Amniotic epithelial cell (primary cell): ENCODE results near the gene ATP2B2.
"Not testable (repeated sequence)": the region's sequence is repeated elsewhere in the genome, so short reads cannot be mapped to it uniquely, and the experiment has no call there.

Experiments
- DNase-seq: peaks from one replicate; pipeline ENCODE4 v3.0.0-alpha.2; 2010; ENCODE audit warnings: low read depth

Gene ATP2B2

DNA sequence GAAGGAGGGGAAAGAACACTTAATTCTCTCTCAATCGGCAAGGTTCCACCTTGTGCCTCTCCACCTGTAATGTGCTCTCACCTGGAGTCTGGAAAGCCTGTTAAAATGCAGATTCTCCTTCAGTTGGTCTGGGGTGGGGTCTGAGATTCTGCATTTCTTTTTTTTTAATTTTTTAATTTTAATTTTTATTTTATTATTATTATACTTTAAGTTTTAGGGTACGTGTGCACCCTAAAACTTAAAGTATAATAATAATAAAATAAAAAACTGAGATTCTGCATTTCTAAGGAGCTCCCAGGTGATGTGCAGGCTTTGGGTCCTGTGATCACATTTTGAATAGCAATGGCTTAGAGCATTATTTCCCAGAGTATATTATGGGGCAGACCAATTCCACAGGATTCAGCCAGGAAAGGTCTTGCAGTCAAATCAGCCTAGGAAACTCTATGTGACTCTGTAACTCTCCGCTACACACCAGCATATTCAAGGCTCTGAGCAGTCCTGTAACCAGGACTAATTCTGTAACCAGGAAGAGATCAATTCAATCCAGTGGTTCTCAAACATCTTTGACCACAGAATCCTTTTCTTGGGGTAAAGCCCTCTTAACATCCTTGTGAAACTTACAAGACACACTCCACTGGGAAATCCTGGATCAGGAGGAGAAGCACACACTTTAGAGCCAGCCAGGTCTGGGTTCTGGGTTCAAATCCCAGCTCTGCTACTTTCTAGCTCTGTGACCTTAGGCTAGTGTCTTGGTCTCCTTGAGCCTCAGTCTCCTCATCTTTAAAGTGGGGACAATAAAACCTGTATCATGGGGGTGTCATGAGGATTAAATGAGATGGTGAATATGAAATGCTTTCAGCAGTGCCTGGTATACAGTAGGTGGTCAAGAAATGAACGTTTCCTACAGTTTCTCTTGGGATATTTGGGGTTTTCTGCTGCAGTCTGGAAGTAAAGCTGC is 122.2 kb downstream of the ATP2B2 start:
- no peak for DNase-seq

DNA sequence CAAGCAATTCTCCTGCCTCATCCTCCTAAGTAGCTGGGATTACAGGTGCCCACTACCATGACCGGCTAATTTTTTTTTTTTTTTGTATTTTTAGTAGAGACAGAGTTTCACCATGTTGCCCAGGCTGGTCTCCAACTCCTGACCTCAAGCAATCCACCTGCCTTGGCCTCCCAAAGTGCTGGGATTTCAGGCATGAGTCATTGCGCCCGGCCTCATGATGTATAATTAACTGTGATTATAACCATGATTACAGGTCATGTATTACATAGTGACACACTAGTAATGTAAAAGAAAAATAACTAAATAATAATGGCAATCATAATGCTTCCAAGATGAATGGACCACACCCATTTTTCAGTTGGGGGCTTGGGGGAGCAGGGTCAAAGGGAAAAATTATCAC is 122.9 kb downstream of the ATP2B2 start:
- DNase-seq: not testable (repeated sequence)

DNA sequence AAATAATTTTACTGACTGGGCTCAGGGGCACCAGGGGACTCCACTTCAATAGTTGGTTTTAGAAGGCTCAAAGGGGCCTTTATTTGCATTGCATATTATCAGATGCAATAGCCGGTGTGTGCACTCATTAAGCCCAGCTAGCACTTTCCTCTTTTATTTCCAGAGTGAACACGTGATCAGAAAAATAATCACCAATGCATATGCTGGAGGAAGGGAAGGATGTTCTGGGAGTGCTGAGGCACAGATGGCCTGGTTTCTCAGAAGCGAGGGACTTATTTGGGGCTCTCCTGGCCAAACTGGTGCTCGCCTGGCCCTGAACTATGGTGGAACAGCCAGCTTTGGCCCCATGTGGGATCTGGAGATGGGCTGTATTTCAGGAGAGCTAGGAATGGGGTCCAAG is 124.0 kb downstream of the ATP2B2 start:
- DNase-seq: no peak

DNA sequence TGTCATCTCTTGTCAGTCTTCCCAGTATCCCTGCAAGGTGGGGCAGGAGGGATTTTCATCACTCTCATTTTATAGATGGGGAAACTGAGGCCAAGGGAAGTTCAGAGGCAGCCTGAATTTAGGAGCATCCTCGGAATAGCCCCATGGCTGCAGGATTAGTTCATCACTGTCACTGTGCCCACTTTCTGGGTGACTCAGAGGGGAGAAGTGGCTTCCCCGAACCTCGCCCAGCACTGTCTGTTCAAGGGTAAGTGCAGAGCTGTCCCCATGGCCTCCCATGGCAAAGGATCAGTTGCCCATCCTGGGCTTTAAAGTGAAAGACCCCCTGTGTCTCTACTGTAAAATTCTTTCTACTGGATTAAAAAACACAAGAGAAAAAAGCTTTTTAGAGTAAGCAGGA is 124.5 kb downstream of the ATP2B2 start:
- no peak for DNase-seq

DNA sequence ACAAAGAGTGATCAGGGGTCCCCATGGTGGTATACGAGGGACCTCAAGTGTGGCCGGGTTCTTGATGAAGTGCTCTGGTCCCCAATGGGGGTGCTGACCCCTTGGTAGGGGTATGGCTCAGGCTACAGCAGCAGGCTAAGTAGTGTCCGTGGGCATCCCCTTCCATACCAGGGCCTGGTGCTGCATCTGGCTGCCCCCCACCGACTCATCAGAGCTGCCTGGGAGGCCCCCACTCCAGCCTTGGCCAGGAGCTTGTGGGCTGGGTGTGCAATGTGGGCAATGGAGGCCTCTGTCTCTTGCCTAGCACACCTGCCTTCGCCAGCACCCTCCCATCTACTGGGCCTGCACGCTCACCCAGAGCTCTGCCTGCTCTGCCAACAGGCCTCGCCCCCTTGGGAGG is 125.4 kb downstream of the ATP2B2 start:
- no peak for DNase-seq

DNA sequence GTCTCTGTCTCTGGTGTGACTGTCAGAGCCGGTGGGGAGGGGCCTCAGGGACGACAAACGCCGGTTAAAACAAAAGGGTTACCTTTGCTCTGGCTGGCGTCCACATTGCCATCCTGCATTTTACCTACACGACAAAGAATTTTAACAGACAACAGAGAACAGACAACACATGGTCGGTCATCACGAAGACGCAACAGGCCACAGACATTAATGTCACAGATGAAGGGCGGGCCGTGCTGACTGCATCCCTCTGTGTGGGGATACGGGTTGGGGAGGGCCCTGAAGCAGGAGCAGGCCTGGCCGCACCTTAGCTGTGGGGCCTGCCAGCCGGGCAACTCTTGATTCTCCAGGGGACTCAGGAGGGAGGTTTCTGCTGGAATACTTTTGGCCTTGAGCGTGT is 126.2 kb downstream of the ATP2B2 start:
- no peak for DNase-seq

DNA sequence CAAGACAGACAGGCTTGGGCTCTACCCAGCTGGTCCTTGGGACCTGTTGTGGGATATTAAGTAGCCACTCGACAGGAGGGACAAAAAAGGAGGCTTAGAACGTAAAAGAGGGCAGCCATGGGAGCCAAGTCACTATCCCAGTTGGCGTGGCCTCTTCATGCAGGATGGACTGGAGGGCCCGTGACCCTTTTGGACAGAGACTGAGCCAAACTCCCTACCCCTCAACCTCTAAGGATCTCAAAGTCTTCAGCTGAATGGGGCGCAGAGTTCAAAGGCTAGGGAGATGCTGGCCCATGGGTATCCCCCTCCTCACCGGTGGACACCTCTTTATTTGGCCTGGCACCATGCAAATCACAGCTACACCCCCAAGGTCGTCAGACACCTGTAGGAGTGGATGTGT is 126.6 kb downstream of the ATP2B2 start:
- DNase-seq: no peak

DNA sequence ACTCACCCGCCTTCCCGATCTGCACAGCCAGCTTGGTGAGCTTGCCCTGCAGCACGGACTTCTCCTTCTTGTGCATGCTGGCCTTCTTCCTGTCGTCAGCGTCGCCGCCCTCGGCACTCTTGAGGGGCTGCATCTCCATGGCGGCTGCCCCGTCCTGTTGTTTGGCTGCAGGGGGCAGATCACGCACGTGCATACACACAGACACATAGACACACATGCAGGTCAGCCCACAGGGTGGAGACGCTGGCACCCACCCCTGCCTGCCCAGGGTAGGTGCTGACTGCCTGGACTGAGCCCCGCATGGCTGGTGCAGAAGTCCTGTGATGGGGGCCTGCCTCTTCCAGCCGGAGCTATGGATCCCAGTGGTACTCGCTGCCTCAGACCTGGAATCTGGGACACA is 127.1 kb downstream of the ATP2B2 start:
- DNase-seq: no peak

DNA sequence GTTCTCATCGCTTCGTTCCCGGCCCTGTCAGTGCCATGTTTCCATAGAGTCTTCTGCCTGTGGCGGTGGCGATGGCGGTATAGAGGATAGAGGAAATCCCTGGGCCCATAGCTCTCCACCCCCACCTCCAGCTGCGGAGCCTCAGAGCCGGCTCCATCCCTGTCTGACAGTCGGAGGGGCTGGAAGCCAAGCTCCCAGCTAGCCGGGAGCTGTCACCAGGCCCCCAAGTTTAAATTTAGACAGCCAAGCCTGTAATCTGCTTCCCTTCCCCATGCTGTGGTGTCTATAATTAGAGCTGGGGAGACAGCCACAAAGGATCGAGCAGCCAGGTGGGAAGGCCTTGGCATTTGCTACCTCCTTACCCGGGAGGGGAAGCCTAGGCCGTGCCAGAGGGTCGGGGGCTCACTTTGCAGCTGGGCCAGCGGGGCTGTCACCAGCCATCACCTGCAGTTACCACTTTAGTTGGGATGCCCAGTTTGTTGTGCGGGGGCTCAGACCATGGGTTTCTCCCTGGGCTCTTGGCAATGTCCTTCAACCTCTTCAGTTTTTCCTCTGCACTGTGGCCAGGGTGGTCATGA is 128.1 kb downstream of the ATP2B2 start:
- DNase-seq: no peak

DNA sequence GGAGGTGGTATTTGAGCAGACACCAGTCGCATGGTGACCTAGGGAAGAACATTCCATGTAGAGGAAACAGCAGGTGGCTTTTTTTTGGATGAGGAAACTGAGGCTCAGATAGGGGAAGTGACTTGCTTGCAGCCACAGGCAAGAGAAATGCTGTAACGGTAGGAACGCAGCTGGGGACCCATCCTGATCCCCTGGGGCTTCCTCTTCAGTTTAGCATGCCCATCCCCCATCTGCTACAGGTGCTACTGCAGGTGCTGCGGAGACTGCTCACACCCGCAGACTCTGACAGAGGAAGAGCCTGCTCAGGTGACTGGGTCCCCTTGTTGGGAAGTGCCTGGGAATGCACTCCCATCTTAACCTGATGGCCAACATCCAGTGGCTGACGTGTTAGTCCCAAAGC is 129.0 kb downstream of the ATP2B2 start:
- no peak for DNase-seq

DNA sequence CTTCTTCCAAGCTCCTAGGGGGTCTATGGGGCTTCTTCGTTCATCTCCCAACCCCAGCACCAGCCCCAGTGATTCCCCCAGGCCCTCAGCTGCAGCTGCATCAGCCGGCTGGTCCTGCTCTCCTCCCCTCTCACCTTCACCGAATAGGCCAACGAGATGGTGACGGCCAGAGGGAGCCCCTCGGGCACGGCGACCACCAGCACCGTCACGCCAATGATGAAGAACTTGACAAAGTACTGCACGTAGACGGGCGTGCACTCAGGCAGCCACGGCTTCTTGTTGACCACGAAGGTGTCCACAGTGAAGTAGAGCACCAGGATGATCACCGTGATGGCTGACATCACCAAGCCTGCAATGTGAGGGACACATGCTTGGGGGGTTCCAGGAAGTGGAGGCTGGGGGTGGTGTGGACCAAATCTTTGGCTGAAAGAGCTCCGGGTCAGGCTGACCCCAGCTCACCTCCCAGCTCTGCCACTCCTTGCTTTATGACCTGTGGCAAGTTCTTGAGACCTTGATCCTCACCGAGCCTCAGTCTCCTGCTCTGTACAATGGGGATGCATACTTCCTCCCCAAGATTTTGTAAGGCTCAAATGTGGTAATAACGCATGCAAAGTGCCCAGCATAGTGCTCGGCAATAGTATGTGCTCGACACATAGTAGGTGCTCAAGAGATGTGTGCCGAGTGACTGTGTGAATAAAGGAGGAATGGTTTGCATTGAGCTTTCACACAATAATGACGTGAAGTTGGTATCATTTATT is 129.9 kb downstream of the ATP2B2 start:
- DNase-seq: no peak

DNA sequence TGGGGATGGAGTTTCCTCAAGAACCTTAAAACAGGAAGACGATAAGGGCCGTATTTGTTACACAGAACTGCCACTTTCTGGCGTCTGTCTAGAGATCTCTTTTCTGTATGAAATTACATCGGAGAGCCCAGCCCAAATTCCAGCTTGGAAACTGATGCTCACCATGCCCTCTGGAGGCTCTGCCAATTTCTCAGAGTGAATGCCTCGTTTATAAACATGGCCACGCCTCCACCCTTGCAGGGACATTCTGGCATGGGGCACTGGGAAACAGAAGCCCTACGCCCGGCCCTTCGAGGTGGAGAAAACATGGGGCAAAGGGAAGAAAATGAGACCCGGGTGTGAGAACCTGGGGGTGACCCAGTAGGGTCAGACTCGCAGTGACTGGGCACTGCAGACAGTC is 131.1 kb downstream of the ATP2B2 start:
- DNase-seq: no peak

DNA sequence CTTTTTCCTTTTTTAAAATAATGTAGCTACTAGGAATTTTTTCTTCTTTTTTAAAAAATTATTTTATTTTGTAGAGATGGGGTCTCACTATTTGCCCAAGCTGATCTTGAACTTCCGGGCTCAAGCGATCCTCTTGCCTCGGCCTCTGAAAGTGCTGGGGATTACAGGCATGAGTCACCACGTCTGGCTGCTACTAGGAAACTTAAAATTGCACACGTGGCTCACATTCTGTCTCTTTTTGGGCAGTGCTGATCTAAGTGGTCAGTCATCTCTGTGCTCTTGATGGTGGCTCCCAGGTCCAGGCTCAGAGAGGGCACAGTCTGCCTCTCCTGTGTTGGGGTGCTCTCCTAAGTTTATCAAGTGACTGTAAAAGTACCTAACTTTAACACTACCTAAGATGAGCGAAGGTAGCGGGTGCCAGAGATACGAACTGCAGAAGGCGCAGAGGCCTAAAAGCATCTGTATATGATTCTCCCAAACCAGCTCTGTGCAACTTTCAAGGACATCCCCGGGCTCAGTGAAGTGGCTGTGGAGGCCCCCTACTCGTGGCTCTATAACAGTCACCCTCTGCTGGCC is 131.6 kb downstream of the ATP2B2 start:
- DNase-seq: peak; percentile 43

DNA sequence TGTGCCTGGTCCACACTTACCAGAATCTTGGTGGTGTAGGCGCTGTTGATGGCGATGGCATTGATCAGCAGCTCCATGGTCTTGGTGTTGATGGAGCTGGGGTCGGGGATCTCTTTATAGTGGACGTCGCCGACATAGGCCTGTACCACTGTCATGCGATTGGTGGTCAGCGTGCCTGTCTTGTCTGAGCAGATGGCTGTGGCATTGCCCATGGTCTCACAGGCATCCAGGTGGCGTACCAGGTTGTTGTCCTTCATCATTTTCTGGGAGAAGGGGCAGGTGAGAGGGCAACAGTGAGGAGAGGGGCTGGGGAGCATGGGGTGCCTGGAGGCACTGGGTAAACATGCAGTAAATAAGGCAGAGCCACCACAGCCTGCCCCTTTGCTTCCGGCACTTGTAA is 133.6 kb downstream of the ATP2B2 start:
- DNase-seq: no peak

DNA sequence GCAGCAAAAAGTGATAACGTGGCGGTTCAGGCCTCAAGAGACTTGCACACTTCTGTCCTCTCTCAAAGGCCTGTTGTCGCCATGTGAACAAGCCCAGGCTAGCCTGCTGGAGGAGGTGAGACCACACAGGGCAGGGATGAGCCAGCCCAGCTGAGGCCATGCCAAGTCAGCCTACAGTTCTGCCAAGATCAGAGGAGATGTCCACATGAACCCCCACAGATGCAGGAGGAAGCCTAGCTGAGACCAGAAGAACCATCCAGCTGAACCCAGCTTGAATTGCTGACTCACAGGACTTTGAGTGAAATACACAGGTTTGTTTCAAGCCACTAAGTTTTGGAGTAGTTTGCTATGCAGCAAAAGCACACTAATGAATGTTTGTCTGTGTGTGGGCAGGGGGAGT is 134.2 kb downstream of the ATP2B2 start:
- no peak for DNase-seq

DNA sequence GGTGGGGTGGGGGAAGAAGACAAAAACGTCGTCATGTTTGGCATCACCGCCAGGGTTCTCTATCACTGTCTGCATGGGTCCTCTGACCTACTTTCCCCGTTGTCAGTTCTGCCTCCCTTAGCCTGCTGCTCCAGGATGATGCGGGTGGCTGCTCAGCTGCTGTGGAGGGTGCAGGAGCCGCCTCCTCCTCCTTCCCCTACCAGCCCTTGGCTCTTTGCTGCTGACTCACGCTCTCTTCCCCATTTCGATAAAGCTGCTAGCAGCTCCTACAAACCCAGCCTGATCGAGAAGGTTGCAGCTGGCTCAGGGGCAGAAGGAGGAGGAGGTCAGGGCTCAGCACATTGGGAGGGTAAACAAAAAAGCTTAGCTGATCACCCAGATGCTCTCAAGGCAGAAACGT is 135.0 kb downstream of the ATP2B2 start:
- no peak for DNase-seq

DNA sequence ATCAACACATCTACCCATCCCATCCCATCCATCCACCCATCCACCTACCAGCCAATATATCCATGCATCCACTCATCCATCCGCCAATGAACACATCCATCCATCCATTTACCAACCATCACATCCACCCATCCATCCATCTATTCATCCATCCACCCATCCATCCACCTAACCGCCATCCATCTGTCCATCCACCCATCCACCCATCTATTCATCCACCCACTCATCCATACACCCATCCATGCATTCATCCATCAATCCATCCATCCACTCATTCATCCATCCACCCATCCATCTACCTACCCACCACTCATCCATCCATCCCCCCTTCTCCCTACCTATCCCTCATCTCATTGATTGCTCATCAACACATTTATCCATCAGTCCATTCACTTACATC is 136.9 kb downstream of the ATP2B2 start:
- no peak for DNase-seq

DNA sequence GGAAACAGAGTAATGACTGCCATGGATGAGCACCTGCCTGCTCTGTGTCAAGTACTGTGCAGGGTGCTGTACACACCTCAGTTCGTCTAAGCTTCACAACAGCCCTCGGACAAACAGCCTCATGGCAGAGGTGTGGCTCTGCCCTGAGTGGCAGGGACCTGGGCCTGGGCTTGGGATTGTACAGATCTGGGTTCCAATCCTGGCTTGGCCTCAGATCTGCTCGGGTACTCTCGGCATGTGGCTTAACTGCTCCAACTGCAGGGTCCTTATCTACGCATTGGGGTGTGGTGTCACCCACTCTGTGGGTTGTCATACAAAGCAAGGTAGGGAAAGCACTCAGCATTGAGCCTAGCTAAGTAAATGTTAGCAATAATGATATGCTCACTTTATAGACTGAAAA is 137.9 kb downstream of the ATP2B2 start:
- DNase-seq: no peak

DNA sequence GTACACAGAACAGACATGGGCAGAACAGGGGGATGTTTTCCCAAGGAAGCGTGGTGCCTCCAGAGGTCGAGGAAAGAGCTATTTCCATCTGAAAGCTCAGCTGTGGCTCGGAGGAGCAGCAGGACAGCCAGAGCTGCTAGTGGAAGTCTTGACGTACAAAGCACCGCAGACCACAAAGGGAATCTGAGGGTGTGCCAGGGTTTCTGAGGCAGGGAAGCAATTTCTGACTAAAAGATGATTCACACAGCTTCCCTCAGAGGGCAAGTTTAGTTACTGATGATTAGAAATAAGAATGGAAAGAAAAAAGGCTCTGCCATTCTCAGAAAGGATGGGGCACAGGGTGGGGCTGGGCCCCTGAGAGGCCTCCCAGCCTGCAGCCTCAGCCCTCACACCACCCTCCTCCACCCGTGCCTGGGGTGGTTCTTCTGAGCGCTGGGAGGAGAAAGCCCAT is 138.7 kb downstream of the ATP2B2 start:
- peak; percentile 98 for DNase-seq

DNA sequence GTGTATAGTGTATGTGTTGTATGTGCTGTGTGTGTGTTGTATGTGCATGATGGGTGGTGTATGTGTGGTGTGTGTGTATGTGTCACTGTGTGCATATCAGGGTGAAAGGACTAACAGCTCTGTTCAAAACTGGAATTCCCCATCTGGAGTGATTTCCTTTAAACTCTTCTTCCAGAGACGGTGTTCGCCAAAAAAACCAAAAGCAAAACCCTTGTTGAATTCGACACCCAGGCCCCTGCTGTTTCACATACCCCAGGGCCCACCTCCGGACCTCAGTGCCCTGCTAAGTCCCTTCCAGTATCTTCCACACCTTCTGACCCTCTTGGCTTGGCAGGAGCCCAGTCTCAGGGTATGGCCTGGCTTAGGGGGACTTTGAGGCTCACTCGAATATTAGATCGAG is 139.6 kb downstream of the ATP2B2 start:
- peak; percentile 28 for DNase-seq

DNA sequence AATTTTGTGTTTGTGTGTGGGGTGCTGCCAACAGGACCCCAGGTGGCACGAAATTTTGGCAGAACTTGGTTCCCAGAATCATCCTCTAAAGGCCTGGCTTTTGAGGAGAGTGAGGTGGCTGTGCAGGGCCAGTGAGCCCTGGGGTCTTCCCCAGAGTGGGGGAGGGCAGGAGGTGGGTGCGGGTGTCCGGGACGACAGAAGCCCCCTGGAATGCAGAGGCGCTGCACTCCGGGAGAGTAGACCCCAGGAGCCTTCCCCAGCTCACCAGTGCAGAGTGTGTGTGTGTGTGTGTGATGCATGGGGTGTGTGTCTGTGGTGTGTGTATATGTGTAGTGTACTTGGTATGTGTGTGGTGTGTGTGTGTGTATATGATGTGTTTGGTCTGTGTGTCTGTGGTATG is 140.1 kb downstream of the ATP2B2 start:
- DNase-seq: no peak

DNA sequence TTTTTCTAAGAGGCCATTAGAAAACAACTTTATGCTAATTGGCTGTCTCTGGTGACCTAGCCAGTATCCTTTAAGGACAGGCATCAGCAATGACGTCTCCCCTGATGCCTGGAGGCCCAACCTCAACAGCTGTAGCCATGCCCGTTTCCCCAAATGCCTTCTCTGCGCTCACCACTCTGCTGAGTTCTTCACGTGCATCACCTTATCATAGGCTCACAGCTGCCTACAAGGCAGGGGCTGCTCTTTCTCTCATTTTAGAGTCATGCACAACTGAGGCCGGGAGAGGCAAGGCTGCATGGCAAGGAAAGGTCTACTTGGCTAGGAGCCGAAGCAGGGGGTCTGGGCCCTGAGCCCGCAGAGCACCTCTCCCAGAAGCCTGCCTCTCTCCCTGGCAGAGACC is 140.6 kb downstream of the ATP2B2 start:
- no peak for DNase-seq

DNA sequence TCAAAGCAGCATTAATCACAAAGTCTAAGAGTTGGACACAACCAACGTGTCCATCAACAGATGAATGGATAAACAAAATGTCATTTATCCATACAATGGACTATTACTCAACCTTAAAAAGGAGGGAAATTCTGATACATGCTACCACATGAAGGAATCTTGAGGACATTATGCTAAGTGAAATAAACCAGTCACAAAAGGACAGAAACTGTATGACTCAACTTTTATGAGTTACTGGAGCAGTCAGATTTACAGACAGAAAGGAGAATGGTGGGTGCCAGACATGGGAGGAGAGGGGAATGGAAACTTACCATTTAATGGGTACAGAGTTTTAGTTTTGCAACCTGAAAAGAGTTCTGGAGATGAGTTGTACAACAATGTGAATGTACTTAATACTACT is 141.5 kb downstream of the ATP2B2 start:
- DNase-seq: no peak
